GM21360 (cell line): Measurements from ENCODE around the gene SMIM17.

Experiments
- ATAC-seq: cut with Tn5 transposase; IDR thresholded peaks from one replicate; pipeline ENCODE4 v1.9.1; 2021; ENCODE audit warnings: mild to moderate bottlenecking, moderate library complexity; ENCODE audit not compliant: unreplicated experiment

The SMIM17 gene

GRCh38 chr19:56642711-56643459 lies at the start of gene SMIM17:
Gene SMIM17, plus strand, starts transcription at chr19:56643159. Its CDS starts 2,509 bp downstream, at chr19:56645668.
- no peak for ATAC-seq

DNA sequence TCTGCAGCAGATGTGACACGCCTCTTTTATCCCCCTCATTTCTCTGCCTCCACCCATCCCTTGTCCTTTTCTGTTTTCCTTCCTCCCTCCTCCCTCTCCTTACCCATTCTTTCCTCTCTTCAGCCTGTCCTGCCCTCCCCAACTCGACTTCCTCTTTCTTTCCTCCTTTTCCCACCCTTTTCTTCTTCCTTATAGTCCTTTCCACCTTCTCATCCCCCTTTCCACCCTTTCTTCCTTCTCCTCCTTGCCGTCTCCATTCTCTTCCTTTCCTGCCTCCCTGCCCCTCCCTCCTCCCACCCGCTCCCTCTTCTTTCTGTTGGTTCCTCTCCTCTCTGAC lies 48.5 kb upstream of the SMIM17 start:
- ATAC-seq: no peak

DNA sequence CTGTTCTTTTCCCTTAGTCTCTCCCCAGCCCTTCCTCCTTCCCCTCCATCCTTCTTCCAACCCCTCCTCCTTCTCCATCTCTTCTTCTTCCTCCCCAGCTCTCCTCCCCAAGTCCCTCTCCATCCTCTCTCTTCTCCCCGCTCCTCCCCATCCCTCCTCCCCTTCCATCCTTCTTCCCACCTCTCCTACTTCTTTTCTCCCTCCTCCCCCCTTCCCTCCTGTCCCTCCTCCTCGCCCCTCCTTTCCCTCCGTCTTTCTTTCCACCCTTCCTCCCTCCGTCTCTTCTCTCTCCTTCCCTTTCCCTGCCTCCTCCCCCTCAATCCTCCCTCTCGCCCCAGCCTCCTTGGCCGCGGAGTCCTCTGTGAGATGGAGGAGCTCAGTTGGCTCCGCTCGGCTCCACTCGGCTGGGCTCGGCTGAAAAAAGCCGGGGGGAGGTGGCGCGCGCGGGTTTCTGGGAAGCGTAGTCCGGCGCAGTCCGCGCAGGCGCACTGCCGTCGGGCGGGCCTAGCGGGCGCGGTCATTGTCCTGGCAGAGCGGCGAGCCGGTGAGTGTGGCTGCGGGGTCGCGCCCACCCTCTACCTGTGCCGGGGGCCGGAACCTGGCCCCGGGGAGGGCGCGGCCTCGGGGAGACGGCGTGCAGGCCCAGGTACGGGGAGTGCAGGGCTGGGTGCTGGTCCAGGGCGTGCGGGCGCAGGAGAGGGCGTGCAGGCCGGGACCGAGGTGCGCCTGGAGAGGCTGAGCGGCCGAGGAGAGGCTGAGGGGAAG lies 48.0 kb upstream of the SMIM17 start, which contains the start of gene ZNF71:
Gene ZNF71 (plus strand): TSS at position 520 of the 765 bp plus-strand sequence. CDS start 6,257 bp downstream, outside the sequence.
- peak; percentile 87 for ATAC-seq

GRCh38 chr19:56595548-56595899 lies 47.4 kb upstream of the SMIM17 start:
- ATAC-seq: peak; percentile 15

- no peak for ATAC-seq
Measured at GRCh38 chr19:56596676-56597075, 46.3 kb upstream of the SMIM17 start.

DNA sequence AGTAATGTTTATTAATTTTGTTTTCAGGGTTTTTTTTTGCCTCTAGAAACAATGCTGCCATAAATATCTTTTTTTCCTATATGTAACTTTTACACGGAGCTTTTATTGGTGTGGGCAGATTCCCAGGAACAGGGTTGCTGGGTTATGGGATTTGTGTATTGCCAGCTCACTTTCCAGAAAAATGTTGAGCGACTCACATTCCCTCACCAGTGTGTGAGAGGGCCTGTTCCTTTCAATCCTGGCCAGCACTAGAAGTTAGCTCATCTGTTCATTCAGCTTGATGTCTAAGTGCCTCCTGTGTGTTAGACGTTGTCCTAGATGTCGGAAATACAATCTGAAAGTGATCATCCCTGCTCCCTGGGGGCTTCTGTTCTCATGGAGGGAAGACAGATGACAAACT lies 45.3 kb upstream of the SMIM17 start:
- no peak for ATAC-seq

DNA sequence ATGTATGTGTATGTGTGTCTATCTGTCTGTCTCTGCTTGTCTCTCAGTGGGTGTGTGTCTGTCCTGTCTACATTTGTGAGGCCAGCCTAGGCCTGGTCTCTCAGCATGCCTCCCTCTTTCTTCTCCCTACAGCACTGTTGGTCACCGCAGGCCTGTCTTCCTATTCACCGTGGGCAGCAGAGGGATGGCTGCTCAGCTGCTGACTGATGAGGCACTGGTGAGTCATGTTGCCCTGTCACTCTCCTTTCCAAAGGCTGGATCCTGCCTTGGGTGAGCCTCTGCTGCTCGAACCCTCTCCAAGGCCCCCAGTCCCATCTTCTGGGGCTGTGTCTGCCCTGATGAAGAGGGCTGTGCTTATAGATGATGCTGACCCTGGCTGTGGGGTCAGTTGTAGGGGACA lies 41.6 kb upstream of the SMIM17 start:
- ATAC-seq: no peak

DNA sequence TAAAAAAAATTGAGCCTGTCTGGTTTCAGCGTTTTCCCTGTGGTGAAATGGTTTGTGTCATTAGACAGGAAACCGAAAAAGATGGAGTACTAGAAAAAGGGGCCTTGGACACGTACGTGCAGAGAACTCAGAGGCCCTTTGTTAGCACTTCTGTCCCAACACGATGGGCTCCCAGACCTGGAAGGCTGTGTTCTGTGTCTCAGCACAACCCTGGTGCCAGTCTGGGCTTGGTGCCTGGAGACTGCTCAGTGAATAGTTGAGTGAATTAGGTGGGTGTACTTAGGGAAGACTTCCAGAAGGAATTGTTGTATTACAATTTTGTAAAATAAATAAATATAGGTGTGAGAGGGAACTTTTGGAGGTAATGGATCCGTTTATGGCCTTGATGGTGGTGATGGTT lies 39.1 kb upstream of the SMIM17 start:
- ATAC-seq: no peak

GRCh38 chr19:56608274-56608964 lies 34.5 kb upstream of the SMIM17 start:
- no peak for ATAC-seq

- ATAC-seq: no peak
Measured at GRCh38 chr19:56611288-56611687, 31.7 kb upstream of the SMIM17 start.

DNA sequence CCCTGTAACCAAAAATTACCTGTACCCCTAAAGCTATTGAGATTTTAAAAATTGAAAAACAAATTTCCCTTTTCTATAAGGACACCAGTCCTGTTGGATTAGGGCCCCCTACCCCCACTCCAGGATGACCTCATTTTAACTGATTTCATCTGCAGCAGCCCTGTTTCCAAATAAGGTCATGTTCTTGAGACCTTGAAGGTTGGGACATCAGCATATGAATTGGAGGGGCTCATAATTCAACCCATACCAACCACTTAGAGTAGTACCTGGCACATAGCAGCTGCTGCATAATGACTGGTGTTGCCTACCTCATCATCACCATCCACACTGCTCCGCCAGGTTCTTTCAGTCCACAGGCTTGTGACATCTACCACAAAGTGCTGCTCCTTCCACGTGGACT lies 30.2 kb upstream of the SMIM17 start:
- ATAC-seq: no peak

GRCh38 chr19:56613639-56614038 lies 29.3 kb upstream of the SMIM17 start:
- no peak for ATAC-seq

GRCh38 chr19:56617531-56617930 lies 25.4 kb upstream of the SMIM17 start:
- no peak for ATAC-seq

- ATAC-seq: no peak
Measured at GRCh38 chr19:56619121-56619520, 23.8 kb upstream of the SMIM17 start.

DNA sequence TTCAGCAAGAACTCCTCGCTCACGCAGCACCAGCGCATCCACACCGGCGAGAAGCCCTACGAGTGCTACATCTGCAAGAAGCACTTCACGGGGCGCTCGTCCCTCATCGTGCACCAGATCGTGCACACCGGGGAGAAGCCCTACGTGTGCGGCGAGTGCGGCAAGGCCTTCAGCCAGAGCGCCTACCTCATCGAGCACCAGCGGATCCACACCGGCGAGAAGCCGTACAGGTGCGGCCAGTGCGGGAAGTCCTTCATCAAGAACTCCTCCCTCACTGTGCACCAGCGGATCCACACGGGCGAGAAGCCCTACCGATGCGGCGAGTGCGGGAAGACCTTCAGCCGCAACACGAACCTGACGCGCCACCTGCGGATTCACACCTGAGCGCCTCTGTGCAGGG lies 20.6 kb upstream of the SMIM17 start:
- no peak for ATAC-seq

GRCh38 chr19:56623006-56623405 lies 20.0 kb upstream of the SMIM17 start:
- no peak for ATAC-seq

DNA sequence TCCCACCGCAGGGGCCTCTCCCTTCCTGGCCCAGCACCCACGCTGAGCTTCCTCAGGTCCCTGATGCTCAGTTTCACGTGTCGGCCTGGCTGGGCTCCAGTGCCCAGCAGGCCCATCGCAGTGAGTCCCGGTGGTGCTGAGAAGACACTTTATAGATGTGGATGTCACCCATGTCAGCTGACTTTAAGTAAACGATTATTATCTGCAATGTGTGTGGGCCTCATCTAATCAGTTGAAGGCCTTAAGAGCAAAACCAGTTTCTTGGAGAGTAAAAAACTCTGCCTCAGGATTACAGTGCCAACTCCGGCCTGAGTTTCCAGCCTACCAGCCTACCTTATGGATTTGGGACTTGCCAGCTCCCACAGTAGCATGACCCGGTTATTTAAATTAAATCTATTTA lies 17.3 kb upstream of the SMIM17 start:
- ATAC-seq: no peak

- no peak for ATAC-seq
Measured at GRCh38 chr19:56633021-56633420, 9.9 kb upstream of the SMIM17 start.

DNA sequence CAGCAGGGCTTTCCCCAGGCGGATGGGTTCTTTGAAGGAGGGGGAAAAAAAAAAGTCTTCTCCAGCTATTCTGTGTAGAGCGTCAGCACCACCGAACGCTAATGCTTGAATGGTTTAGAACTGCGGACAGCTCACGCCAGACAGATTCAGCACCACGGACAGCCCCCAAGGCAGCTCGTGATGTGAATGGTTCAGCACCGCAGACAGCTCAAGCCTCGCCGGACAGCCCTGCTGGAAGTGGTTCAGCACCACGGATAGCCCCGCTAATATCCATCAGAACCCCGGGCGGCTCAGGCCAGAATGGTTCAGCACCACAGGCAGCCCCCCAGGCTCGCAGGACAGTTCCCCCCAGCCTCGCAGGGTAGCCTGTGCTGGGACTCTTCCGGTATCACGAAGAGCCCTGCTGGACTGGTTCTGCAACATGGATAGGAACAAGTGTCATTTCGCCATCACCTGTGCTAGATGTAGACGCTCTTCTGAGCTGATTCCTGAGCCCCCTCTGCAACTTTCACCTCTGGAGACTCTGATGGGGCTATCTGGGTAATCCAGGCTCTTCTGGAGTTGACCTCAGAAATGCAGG lies 4.9 kb upstream of the SMIM17 start:
- ATAC-seq: no peak

DNA sequence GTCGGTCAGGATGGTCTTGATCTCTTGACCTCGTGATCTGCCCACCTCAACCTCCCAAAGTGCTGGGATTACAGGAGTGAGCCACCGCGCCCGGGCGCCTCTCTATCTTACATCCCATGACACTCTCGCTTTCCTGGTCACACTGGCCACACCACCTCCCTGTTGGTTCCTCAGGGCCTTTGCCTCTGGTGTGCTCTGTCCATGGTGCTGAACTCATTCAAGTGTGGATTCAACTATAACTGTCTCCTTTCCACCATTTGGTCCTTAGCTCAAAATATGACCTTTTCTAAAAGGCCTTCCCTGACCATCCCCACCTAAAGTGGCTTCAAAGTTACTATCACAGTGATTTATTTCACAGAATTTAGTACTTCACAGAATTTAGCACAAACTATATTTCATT lies 3.7 kb upstream of the SMIM17 start:
- ATAC-seq: no peak

GRCh38 chr19:56643460-56643955 lies 549 bp downstream of the SMIM17 start:
- no peak for ATAC-seq
